GM21381 (cell line): ENCODE measurements around the gene TSPAN2.

Experiments
- ATAC-seq: cut with Tn5 transposase; IDR thresholded peaks from one replicate; pipeline ENCODE4 v1.9.1; 2021; ENCODE audit warnings: mild to moderate bottlenecking, moderate library complexity; ENCODE audit not compliant: unreplicated experiment

The TSPAN2 gene

DNA sequence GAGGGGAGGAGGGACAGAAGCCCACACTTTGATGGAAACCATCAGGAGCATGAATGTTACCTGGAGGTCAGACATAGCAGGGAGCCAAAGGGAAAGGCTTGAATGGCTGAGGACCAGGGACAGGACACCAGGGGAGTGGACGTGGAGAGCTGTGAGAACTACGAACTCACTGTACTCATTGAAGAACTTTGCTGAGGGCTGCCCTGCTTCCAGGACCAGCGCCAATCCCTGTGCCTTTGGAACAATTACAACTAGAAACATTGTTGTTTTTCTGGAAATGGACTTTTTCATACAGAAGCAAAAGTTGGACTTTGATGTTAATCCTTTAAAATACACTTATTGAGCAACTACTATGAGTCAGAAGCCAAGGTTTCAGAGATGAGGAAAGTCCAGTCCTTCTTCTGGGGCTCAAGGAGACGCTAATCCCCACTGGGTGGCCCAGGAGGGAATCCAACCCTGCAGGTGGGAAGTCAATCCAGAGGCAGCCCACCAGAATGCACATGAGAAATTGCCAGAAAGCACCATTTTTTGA, 12.9 kb downstream of the TSPAN2 start:
- no peak for ATAC-seq

DNA sequence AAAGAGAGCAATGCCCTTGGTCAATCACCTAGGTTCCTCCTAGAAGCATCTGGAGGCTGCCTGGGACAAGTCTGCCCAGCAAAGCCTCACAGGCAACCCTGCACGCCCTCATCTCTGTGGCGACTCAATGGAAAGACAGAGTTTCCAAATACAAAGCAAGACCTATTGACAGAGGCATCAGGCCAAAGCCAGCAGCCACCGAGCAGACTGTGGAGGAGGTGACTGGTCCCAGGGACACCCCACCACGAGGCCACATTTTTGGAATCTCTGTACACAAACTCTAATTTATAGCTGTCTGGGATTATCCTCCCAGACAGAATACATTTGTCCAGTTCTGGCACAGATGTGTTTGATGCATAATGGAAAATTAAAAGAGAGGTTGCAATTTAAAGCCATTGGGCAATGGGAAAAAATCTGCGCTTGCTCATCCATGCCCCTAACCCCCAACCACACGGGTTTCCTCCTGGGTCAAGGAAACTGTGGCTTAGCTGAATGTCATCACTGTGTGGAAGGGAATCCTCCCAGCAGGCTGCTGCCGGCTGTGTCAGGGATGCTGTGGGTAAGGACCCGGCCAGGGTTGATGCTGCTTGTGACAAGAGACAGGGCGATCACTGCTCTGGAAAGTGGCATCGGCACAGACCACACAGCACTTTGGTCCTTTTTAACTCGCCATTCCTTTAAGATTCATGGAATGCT, 14.3 kb downstream of the TSPAN2 start:
- no peak for ATAC-seq

DNA sequence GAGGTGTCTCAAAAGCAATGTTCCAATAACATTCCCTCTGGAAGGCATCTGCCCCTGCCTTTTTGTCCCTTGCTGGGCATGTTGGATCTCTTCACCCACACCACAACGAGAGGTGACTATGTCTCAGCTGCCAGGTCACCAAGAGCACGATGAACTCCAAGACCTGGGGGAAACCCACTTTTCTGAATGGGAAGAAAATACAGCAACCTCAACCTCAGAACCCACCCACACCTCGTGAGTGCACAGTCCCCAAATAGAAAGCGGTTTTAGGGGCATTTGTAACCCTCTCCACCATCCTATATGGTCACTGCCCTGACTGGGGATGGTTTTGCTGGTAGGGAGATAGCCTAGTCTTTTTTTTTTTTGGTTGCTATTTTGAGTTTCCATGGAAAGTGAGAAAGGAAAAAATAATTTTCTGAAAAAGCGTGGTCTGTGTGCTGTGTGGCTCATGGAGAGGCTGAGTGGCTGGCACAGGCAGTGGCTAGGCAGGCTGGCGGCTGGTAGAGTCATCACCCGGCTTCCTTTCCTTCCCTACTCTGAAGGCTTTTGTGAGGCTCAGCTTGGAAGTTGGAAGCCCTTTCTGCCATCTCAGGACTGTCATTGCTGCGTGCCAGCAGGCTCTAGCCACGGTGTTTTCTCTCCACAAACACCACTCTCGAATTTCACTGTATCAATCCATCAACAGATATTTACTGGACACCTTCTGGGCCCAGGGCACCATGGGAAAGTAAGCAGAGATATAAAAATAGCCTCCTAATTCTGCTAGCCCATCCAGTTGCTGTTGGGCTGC, 15.8 kb downstream of the TSPAN2 start:
- no peak for ATAC-seq

DNA sequence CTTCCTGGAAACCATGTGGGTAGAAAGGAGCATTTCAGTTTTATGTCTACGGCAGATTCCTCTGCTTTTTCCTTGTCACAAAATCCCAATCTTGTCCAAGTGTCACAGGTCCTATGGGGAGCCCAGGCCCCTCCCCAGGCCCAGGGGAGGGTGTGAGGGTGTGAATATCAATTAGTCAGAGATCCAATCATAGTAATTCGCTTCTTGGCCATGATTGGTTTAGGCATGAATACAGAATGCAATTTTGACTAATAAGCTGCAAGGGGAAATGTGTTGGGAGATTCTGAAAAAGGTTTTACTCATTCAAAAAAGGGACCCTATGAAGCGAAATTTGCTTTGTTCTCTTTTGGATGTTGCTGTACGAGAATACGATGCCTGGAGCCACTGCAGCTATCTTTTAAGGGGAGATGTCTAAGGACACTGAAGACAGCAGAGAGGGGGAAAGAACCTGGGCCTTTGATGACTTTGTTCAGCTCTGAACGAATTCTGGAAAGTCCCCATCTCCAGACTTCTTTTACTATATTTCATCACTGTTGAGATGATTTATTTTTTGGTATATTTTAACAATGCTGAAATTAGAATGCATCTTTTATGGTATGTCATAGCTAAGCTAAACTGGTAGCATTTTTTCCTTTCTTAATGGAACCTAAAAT, 18.2 kb downstream of the TSPAN2 start:
- ATAC-seq = no peak

DNA sequence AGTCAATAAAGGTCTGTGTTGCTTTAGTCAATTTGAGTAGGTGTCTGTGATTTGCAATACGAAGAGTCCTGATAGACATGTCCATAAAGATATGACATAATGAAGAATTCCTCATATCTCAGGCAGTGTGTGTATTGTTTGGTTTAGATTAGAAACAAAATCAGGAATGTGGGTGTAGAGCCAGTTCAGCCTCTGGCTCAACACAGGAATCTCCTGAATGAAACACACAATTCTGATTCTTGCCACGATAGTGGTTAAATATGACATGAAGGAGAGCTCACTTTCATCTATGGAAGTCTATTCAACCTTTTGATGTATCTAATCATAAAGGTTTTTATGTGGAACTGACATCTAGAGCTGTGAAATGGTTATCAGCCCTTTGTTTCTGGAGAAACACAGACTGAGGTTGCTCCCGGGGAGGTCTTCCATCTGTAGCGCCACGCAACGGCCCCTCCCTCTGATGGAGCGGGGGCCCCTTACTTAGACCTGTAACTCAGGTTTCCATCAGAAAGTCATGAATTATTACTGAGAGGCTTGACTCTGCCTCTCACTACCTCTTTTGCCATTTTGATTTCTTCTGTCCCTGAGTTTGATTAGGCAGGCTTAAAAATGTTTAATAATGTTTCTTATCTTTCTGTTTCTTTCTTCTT, 19.5 kb downstream of the TSPAN2 start:
- ATAC-seq = no peak

DNA sequence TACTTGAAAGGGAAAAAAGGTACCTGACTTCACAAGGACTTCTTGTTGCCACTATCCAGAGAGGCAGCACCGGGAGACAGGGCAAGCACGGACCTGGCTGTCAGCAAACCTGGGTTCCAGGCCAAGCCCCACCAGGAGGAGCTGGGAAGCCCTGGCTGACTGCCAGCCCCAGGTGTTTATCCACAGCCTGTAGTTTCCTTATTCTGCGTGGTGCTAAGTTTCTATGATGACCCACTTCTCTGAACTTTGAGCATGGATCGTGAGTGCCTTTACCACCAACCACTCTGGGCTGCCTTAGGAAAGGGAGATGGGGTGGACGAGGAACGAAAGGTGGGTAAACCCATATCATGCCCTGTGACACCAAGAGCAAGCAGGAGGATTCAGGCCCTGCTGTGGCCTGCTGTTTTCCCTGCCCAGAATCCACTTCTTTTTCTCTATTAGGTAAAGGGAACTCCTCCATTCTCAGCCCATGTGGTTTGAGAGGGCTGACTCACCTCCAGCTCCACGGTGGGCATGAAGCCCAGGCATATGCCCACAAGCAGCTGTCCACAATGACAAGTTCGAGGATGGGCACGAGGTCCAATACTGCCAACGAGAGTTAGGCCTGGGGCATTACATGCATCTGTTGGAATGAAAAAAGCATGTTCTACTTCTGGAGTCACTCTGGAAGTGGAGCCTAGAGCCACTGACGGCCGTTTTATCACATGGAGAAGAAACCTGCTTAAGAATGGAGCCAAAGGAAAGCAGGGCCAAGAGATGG, 20.3 kb downstream of the TSPAN2 start:
- no peak for ATAC-seq

DNA sequence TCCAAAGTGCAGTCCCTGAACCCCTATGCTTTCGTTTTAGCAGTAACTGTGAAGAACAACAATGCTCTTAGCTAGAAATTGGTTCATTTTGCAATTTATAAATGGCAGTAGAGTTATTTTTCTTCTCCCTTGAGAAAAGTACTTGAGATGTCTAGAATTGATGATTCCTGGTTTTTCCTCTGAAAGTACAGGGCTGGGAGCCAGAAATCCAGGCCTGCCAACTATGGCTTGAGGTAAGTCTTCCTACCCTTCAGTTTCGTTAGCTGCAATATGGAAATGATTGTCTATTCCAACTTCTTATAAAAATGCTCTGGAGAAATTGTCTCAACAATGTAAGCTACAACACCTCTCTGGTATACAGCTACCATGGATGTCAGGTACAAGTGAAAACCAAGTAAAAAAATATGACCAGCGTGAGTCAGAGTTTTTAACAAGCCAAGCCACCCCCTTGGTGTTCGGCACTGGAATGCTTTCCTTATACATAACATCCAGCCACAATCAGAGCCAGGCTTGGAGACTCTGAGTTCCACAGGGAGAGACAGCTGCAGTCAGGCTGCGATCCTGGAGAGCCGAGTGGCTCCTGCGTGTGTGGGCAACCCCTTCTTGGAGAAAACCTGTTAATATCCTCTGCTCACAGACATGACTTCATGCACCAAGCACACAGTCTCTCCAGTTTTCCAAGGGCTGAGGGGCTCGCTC, 22.0 kb downstream of the TSPAN2 start:
- no peak for ATAC-seq

DNA sequence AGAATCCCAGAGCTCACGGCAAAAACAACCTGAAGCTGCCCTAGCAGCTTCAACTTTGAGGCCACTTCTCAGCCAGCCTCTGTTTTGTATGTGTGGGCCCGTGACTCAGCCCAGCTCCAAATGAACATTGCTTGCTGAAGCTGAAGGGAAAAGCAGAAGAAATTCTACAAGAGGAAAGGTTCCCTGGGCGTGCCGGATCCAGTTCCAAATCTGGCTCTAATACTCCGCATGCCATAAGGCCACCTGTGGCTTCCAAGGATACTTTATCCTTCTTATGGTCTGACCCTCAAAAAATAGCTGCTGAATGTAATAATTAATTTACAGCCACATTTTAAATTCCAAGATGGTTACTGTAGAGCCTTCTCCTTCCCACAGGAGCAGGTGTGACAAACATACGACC, 24.3 kb downstream of the TSPAN2 start:
- ATAC-seq = no peak

DNA sequence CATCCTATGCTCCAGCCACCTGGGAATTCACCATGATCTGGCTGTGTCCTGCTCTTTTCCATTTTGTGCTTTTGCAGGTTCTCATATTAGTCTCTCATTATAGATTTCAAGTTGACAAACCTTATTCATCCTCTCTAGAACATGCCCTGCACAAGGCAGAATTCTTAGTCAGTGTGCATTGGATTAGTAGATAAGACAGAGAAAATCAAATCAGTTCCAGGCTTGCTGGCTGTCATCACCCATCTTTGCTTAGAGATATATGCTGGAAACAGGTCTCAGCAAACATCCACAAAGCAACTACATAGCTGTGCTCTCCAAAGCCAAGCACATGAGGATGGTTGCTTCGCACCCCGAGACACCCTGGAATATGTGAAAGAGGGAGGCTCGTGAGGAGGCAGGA, 24.8 kb downstream of the TSPAN2 start:
- no peak for ATAC-seq

DNA sequence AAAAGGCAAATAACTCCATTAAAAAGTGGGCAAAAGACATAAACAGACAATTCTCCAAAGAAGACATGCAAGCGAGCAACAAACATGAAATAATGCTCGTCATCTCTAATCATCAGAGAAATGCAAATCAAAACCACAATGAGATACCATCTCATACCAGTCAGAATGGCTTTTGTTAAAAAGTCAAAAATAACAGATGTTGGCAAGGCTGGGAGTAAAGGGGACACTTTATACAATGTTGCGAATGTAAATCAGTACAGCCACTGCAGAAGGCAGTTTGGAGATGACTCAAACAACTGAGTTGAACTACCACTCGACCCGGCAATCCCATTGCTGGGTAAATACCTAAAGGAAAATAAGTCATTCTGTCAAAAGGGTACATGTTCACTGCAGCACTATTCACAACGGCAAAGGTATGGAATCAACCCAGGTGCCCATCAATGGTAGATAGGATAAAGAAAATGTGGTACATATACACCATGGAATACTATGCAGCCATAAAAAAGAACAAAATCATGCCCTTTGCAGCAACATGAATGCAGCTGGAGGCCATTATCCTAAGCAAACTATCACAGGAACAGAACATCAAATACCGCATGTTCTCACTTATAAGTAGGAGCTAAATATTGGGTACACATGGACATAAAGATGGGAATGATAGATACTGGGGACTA, 25.9 kb downstream of the TSPAN2 start:
- no peak for ATAC-seq

DNA sequence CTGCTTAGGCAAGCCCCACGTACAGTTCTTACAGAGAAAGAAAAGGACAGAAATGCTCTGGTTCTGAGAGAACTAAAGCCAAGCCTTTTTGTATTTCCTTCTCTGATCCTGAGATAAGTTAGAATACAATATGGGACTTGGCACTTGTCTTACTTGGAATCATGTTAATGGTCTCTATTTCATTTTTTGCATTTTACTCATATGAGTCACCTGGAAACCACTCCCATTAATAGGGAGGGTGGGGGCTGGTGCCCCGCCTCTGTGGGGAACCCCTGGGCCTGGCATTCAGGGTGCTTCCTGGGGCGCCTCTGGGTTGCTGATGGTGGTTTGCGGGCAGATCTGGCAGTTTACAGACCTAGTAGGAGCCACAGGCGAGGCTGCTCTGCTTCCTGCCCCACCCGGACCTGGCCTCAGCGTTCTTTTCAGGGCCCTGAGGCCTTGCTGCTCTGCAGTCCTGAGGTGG, 26.7 kb downstream of the TSPAN2 start:
- ATAC-seq = peak; percentile 83

DNA sequence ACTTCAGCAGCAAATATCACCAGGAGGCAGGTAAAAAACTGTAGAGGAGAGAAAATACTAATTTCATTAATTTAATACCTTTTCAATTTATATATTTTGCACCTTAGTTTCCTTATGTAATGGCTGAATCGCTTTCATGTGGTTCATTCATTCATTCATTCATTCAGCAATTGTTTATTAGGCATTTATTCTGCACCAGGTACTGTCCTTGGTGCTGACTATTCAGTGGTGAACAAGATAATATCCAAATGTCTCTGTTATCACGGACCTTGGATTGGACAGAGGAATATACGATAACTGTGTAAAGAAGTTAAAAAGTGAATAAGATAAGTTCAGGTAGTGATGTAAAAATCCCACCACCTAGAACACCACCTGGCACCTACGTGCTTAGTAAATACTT, 28.8 kb downstream of the TSPAN2 start:
- ATAC-seq = no peak

DNA sequence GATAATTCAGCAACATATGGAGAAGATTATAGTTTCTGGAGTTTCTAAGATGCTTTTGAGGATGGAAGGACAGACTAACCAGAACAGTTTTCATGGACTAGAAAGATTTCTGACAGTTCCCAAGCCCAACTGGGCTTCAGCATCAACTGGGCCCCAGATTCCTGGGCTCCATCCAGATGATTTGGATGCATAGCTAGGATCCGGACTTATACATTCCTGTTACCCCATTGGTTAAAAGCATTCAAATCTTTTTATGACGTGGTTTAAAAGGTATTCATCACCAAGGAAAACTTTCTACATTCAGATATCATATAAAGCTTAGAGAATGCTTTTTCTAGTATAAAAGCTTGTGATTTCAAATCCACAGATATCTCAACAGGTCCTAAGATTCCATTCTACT, 30.0 kb downstream of the TSPAN2 start:
- ATAC-seq = no peak

DNA sequence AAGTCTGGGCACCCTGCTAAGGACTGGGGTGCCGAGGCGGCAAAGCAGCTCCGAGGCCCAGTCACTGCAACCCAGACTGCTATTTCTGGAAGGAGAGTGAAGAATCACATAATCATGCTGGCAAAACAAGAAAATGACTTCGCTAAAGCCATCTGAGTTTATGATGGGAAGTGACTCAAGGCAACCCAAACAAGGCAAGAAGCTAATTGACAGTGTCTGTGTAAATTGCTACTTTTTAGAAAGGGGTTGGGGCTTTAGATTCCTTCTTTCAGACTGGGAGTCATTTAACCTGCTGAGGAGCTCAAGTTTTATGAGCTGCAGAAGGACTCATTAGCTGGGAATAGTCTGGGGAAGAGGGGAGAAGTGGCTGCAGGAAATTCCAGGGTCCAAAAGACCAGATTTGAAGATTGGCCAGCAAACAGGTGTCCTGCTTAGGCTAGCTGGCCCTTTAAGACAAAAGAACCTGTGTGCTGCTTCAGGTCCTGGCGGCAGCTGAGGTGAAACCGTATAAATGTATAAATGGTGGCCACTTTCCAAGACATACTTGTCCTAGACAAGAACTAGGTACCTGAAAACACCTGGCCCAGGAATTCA, 31.5 kb downstream of the TSPAN2 start:
- ATAC-seq = no peak

DNA sequence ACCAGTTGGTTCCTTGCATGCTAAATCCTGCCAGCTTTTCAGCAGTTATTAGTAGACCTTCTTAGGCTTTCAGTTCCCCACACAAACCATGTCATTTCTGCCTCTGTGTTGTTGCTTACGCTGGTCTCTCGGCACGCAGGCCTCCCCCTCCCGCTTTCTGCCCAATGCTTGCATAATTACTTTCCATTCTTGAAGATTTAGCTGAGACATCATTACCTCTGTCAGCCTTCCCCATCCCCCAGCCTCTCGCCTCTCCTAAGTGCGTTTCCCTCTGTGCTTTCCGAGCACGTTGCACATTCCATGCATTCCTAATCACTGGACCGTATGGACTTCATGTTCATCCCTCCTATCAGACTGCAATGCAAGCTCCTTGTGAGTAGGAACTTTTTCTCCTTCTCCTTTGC, 32.9 kb downstream of the TSPAN2 start:
- no peak for ATAC-seq

DNA sequence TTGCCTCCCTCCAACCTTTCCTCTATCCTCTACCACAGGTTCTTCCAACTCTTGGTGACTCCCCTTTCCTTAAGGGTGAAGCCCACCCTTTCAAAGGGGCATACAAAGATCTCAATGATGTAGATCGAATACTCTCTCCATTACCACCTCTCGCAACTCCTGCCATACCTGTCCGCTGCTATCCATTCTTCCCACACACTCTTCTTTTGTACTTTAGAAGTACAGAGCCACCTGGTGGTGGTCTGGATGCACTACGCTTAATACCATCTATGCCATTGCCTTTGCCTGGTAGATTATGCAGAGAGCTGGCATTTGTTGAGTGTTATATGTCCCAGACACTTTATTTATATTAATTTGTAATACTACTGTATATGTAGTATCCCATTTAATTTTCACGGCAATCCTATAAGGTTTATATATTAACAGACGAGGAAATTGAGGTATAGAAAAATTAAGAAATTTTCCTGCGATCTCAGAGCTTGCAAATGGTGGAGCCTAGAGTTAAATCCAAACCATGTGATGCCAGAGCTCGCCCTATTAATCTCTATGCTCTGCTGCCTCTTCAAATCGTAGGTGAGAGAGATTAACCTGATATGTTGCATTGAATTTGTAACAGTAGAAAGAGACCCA, 36.7 kb downstream of the TSPAN2 start:
- ATAC-seq = peak; percentile 77

DNA sequence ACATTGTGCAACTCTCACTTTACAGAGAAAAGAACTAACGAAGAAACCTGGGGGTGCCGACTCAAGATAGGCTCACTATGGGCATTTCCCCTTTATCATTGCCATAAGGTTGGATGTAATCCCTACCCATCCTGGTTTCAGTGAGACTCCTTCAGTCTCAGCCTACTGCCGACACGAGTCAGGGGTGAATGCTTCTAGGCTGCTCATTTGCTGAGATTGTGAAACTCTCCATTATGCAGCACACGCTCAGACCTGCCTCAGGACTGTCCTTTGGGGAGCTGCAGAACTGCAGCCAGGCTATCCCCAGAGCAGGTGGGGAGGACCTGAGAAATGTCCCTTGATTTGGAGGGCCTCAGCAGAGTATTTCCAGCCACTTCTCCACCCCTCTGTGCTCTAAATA, 37.5 kb downstream of the TSPAN2 start:
- ATAC-seq = no peak

DNA sequence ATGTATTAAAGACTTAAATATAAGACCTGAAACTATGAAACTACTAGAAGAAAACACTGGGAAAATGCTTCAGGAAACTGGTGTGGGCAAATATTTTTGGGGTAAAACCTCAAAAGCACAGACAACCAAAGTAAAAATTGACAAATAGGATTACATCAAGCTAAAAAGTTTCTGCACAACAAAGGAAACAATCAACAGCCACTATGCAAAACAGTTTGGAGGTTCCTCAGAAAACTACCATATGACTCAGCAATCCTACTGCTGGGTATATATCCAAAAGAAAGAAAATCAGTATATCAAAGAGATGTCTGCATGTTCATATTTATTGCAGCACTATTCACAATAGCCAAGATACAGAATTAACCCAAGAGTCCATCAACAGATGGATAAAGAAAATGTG, 42.6 kb downstream of the TSPAN2 start:
- ATAC-seq = no peak
